Large intestine (tissue), 3 donors: ENCODE measurements around the gene LYPD8. TPM values are rescaled to one million over a fixed set of nuclear protein-coding genes. Genes with fewer than 3 reads are reported as not detected.

ENCODE experiments used
- DNase-seq, 2 donors: peaks; one replicate each; pipeline versions ENCODE4 v3.0.0 to v3.0.0-alpha.2; 2013
- H3K27ac ChIP-seq: one replicate; pipeline ENCODE4 v1.5.1; 2013; ENCODE audit warnings: low read length
- H3K27me3 ChIP-seq: 2 replicates; pipeline ENCODE4 v1.6.1; 2013; ENCODE audit warnings: low read length; ENCODE audit not compliant: control insufficient read depth, insufficient read depth
- H3K36me3 ChIP-seq: 2 replicates; pipeline ENCODE4 v1.6.1; 2013; ENCODE audit warnings: low read length; ENCODE audit not compliant: control insufficient read depth, insufficient read depth
- H3K4me1 ChIP-seq: one replicate; pipeline ENCODE4 v1.6.1; 2013; ENCODE audit warnings: low read length; ENCODE audit not compliant: control insufficient read depth, insufficient read depth
- H3K4me3 ChIP-seq: one replicate; pipeline ENCODE4 v1.5.1; 2013; ENCODE audit warnings: low read length
- H3K9me3 ChIP-seq: one replicate; pipeline ENCODE4 v1.6.1; 2013; ENCODE audit warnings: mild to moderate bottlenecking, low read depth, low read length, moderate library complexity; ENCODE audit not compliant: control insufficient read depth
- WGBS: methylation state at CpG from one replicate; pipeline ENCODE4 v1.1.5; 2013; ENCODE audit warnings: low lambda C conversion rate; ENCODE audit not compliant: insufficient coverage; 5-methylcytosine and 5-hydroxymethylcytosine counted together
- polyA plus RNA-seq: library from polyadenylated mRNA; unstranded; fragments of 120-200 nt; gene quantifications from one replicate; pipeline ENCODE4 v1.2.1, GENCODE V29; 2013

The LYPD8 gene
- polyA plus RNA-seq, 1 donor, result 2.1 TPM

GRCh38 chr1:248759644-248760043 is 4.1 kb upstream of the LYPD8 start:
- DNase-seq, result no peak
- WGBS, result 89% methylated on average over 3 of the region's 3 CpGs
- no peaks in the 10 kb centered on the region for H3K27me3 ChIP-seq
- peaks cover 28% of the 10 kb centered on the region for H3K4me1 ChIP-seq
- no peak overlapping the region for H3K4me3 ChIP-seq
- H3K27ac ChIP-seq, result no peak overlapping the region
- H3K36me3 ChIP-seq, result no peaks in the 10 kb centered on the region
- H3K9me3 ChIP-seq, result peaks cover 3% of the 10 kb centered on the region

- no CpG with 5 or more reads among the region's 9 CpGs for WGBS
- no peak overlapping the region for H3K4me3 ChIP-seq
- peaks cover 28% of the 10 kb centered on the region for H3K4me1 ChIP-seq
- H3K36me3 ChIP-seq, result no peaks in the 10 kb centered on the region
- peak overlapping the region; percentile 93 for H3K27ac ChIP-seq
- peak in 1 of 2 donors; percentile 33 for DNase-seq
- peaks cover 14% of the 10 kb centered on the region for H3K9me3 ChIP-seq
- no peaks in the 10 kb centered on the region for H3K27me3 ChIP-seq
These were observed 2.8 kb upstream of the LYPD8 start for GRCh38 chr1:248758352-248758751.

- Histone ChIP-seq H3K27me3 (no peaks in the 10 kb centered on the region), H3K4me1 (peaks cover 28% of the 10 kb centered on the region), H3K9me3 (peaks cover 20% of the 10 kb centered on the region), H3K4me3 (no peak overlapping the region), H3K36me3 (no peaks in the 10 kb centered on the region), H3K27ac (peak overlapping the region; percentile 93)
- peak; percentile 81 to 93 for DNase-seq
- no CpG with 5 or more reads among the region's 5 CpGs for WGBS
These were observed 2.2 kb upstream of the LYPD8 start for GRCh38 chr1:248757784-248758195.

- Histone ChIP-seq H3K4me3 (no peak overlapping the region), H3K27me3 (no peaks in the 10 kb centered on the region), H3K36me3 (no peaks in the 10 kb centered on the region), H3K4me1 (peaks cover 28% of the 10 kb centered on the region), H3K27ac (peak overlapping the region; percentile 93), H3K9me3 (peaks cover 18% of the 10 kb centered on the region)
- no peak for DNase-seq
- WGBS, result no CpG with 5 or more reads among the region's 5 CpGs
These were observed 1.1 kb upstream of the LYPD8 start for GRCh38 chr1:248756636-248757035.

- no peak for DNase-seq
- peaks cover 17% of the 10 kb centered on the region for H3K9me3 ChIP-seq
- peak overlapping the region; percentile 16 for H3K27ac ChIP-seq
- WGBS, result no CpG with 5 or more reads among the region's 4 CpGs
- H3K27me3 ChIP-seq, result no peaks in the 10 kb centered on the region
- H3K4me3 ChIP-seq, result no peak overlapping the region
- H3K36me3 ChIP-seq, result no peaks in the 10 kb centered on the region
- peaks cover 28% of the 10 kb centered on the region for H3K4me1 ChIP-seq
These were observed 592 bp upstream of the LYPD8 start for GRCh38 chr1:248756151-248756550.

- Histone ChIP-seq H3K27me3 (no peaks in the 10 kb centered on the region), H3K9me3 (peaks cover 17% of the 10 kb centered on the region), H3K36me3 (no peaks in the 10 kb centered on the region), H3K4me3 (no peak overlapping the region), H3K27ac (no peak overlapping the region), H3K4me1 (peaks cover 27% of the 10 kb centered on the region)
- WGBS, result no CpG with 5 or more reads among the region's 2 CpGs
- no peak for DNase-seq
These were observed 1.8 kb downstream of the LYPD8 start for GRCh38 chr1:248753708-248754280.

- no peak overlapping the region for H3K4me3 ChIP-seq
- DNase-seq, result no peak
- no peak overlapping the region for H3K27ac ChIP-seq
- peaks cover 17% of the 10 kb centered on the region for H3K9me3 ChIP-seq
- H3K4me1 ChIP-seq, result peaks cover 20% of the 10 kb centered on the region
- no peaks in the 10 kb centered on the region for H3K27me3 ChIP-seq
- WGBS, result no CpG with 5 or more reads among the region's 1 CpG
- H3K36me3 ChIP-seq, result no peaks in the 10 kb centered on the region
These were observed 2.4 kb downstream of the LYPD8 start for GRCh38 chr1:248753029-248753594.

- peak in 1 of 2 donors; percentile 61 for DNase-seq
- H3K36me3 ChIP-seq, result no peaks in the 10 kb centered on the region
- peaks cover 14% of the 10 kb centered on the region for H3K4me1 ChIP-seq
- H3K27ac ChIP-seq, result no peak overlapping the region
- no CpG with 5 or more reads among the region's 8 CpGs for WGBS
- H3K4me3 ChIP-seq, result no peak overlapping the region
- no peaks in the 10 kb centered on the region for H3K27me3 ChIP-seq
- H3K9me3 ChIP-seq, result peaks cover 17% of the 10 kb centered on the region
These were observed 3.2 kb downstream of the LYPD8 start for GRCh38 chr1:248752161-248753028.

- Histone ChIP-seq H3K4me3 (no peak overlapping the region), H3K4me1 (peaks cover 7% of the 10 kb centered on the region), H3K9me3 (peaks cover 17% of the 10 kb centered on the region), H3K36me3 (no peaks in the 10 kb centered on the region), H3K27ac (no peak overlapping the region), H3K27me3 (no peaks in the 10 kb centered on the region)
- no peak for DNase-seq
- no CpG with 5 or more reads among the region's 4 CpGs for WGBS
These were observed 3.9 kb downstream of the LYPD8 start for GRCh38 chr1:248751635-248752034.

- H3K4me1 ChIP-seq, result peaks cover 7% of the 10 kb centered on the region
- no peaks in the 10 kb centered on the region for H3K36me3 ChIP-seq
- H3K27ac ChIP-seq, result no peak overlapping the region
- no CpG with 5 or more reads among the region's 5 CpGs for WGBS
- DNase-seq, result no peak
- no peaks in the 10 kb centered on the region for H3K27me3 ChIP-seq
- peaks cover 17% of the 10 kb centered on the region for H3K9me3 ChIP-seq
- H3K4me3 ChIP-seq, result no peak overlapping the region
These were observed 4.4 kb downstream of the LYPD8 start for GRCh38 chr1:248751142-248751541.
